Brain microvascular endothelial cell (primary cell): ENCODE measurements around the gene CHCHD6.

Experiments used
- DNase-seq: peaks from one replicate; pipeline ENCODE4 v3.0.0-alpha.2; 2020
- H3K27ac ChIP-seq: fragments of 250-450 bp; sonication (Bioruptor Pico); 2 replicates; pipeline ENCODE4 v1.5.1; 2020; ENCODE audit warnings: mild to moderate bottlenecking, moderate library complexity
- H3K27me3 ChIP-seq: fragments of 250-450 bp; sonication (Bioruptor Pico); replicated peaks from 2 replicates; pipeline ENCODE4 v1.5.1; 2020; ENCODE audit warnings: mild to moderate bottlenecking
- H3K36me3 ChIP-seq: fragments of 250-450 bp; sonication (Bioruptor Pico); replicated peaks from 2 replicates; pipeline ENCODE4 v1.5.1; 2020; ENCODE audit warnings: mild to moderate bottlenecking
- H3K4me3 ChIP-seq: 2 replicates; pipeline ENCODE4 v1.5.1; 2011; ENCODE audit warnings: low read depth, mild to moderate bottlenecking, control low read depth, low read length, moderate library complexity
- CTCF ChIP-seq: IDR thresholded peaks from 2 replicates; pipeline ENCODE4 v1.5.1; 2011; ENCODE audit warnings: low read depth, mild to moderate bottlenecking, moderate library complexity, low read length, control low read depth, inconsistent platforms; ENCODE audit errors: missing control alignments
- in situ Hi-C: cut with HindIII; loops from 2 replicates; pipeline ENCODE4 v1.10.0; 2017; ENCODE audit warnings: low sequenced_read_pairs, low pct_ligation_motif_present

The CHCHD6 gene

DNA sequence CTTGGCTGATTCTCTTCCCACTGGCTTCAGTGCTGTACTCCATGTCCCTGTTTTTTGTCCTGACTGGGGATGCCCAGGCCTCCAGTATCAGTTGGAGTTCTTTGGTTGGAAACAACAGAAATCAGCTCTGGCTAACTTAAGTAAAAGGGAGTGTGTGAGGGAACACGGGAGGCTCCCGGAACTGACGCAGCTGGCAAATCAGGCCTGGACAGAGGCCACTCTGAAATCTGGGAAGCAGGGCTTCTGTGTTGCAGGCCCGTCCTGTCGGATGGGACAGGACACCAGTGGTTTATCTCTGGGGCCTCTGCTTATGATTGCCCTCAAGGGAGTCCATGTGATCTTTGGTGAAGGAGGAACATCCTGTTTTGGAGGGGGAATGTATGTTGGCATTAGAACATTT, 124.3 kb downstream of the CHCHD6 start:
- no peak for DNase-seq
- H3K4me3 ChIP-seq, result no peak overlapping the region
- H3K27me3 ChIP-seq, result no peaks in the 10 kb centered on the region
- H3K36me3 ChIP-seq, result no peaks in the 10 kb centered on the region
- H3K27ac ChIP-seq, result no peak overlapping the region
- no peak for TF ChIP-seq CTCF
- in situ Hi-C loops, result no loop called here

GRCh38 chr3:126832933-126833332, 128.9 kb downstream of the CHCHD6 start:
- no peak overlapping the region for H3K4me3 ChIP-seq
- H3K27me3 ChIP-seq, result no peaks in the 10 kb centered on the region
- no peaks in the 10 kb centered on the region for H3K36me3 ChIP-seq
- no peak overlapping the region for H3K27ac ChIP-seq
- in situ Hi-C loops, result no loop called here
- TF ChIP-seq CTCF, result no peak
- DNase-seq, result no peak

- no peak for TF ChIP-seq CTCF
- no peaks in the 10 kb centered on the region for H3K36me3 ChIP-seq
- no peak overlapping the region for H3K27ac ChIP-seq
- H3K27me3 ChIP-seq, result no peaks in the 10 kb centered on the region
- no peak overlapping the region for H3K4me3 ChIP-seq
- DNase-seq, result no peak
- in situ Hi-C loops, result no loop called here
Measured at GRCh38 chr3:126834596-126835471, 130.8 kb downstream of the CHCHD6 start.

GRCh38 chr3:126835472-126836219, 131.6 kb downstream of the CHCHD6 start:
- H3K36me3 ChIP-seq, result no peaks in the 10 kb centered on the region
- in situ Hi-C loops, result no loop called here
- H3K27ac ChIP-seq, result no peak overlapping the region
- peak; percentile 60 for TF ChIP-seq CTCF
- DNase-seq, result peak; percentile 32
- H3K4me3 ChIP-seq, result no peak overlapping the region
- no peaks in the 10 kb centered on the region for H3K27me3 ChIP-seq

- Histone ChIP-seq H3K4me3 (no peak overlapping the region), H3K36me3 (no peaks in the 10 kb centered on the region), H3K27ac (no peak overlapping the region), H3K27me3 (no peaks in the 10 kb centered on the region)
- in situ Hi-C loops, result no loop called here
- DNase-seq, result no peak
- TF ChIP-seq CTCF, result no peak
Measured at GRCh38 chr3:126836220-126836860, 132.3 kb downstream of the CHCHD6 start.
